Sciatic nerve (tissue), 2 donors: Measurements from ENCODE around the gene RAB4A. TPM values are rescaled to one million over a fixed set of nuclear protein-coding genes. Genes with fewer than 3 reads are reported as not detected.

Experiments
- ATAC-seq: fragments of 200-7000 bp; cut with Tn5 transposase; one replicate; pipeline ENCODE4 v1.9.1; 2020; ENCODE audit warnings: mild to moderate bottlenecking, moderate library complexity
- DNase-seq: peaks from one replicate; pipeline ENCODE4 v3.0.0-alpha.2; 2020; ENCODE audit warnings: low spot score
- intact Hi-C: fragments of 100-400 bp; cut with DNase I; formaldehyde crosslinking; loops from one replicate; pipeline ENCODE4 v1.14.2; 2022
- total RNA-seq: library from RNA; stranded (reverse); fragmentation: NEBNext Ultra II Directional; extraction: Animal tissue kit (Norgen Biotek cat#: 25700); gene quantifications from one replicate; pipeline ENCODE4 v1.2.1, GENCODE V29; 2021
- donor health status: DM: no; HTN: no; CAD: no.
- donor health status: DM: no; HTN: no; CAD: no.

RAB4A gene
- total RNA-seq, 1 donor from 2014 or later, result 65.3 TPM

GRCh38 chr1:229347528-229347927 lies 76.6 kb downstream of the RAB4A start:
- ATAC-seq (no peak), DNase-seq (no peak)
- intact Hi-C loops, result loop anchor here (10.0 kb wide), 1 partner anchor 83 kb away; no protein-coding TSS in a partner anchor

GRCh38 chr1:229349463-229350385 lies 78.8 kb downstream of the RAB4A start:
- DNase-seq, result no peak
- intact Hi-C loops, result loop anchor here (10.0 kb wide), 1 partner anchor 85 kb away; no protein-coding TSS in a partner anchor
- no peak for ATAC-seq

GRCh38 chr1:229352975-229353374 lies 82.1 kb downstream of the RAB4A start:
- intact Hi-C loops, result no loop called here
- ATAC-seq (no peak), DNase-seq (no peak)

DNA sequence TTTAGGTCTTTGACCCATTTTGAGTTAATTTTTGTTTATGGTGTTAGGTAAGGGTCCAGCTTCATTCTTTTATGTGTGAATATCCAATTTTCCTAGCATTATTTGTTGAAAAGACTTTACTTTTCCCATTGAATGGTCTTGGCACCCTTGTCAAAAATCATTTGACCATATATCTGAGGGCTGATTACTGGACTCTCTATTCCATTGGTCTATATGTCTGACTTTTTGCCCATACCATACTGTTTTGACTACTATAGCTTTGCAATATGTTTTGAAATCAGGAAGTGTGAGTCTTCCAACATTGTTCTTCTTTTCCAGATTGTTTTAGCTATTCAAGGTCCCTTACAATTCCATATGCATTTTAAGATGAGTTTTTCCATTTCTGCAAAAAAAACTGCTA lies 83.3 kb downstream of the RAB4A start:
- DNase-seq, result no peak
- no peak for ATAC-seq
- intact Hi-C loops, result no loop called here

Other genes with a start within 250 kb of the RAB4A start
- gene CCSAP, start 71.9 kb downstream of the RAB4A start, total RNA-seq, result 9.2 TPM
- 0.45 TPM for gene ACTA1, start 163.0 kb downstream of the RAB4A start, total RNA-seq
- 35.8 TPM for gene NUP133, start 237.2 kb downstream of the RAB4A start, total RNA-seq